ENCODE measurements around the gene GAS6. TPM values are rescaled to one million over a fixed set of nuclear protein-coding genes. Genes with fewer than 3 reads are reported as not detected.
"Not testable (repeated sequence)": the region's sequence is repeated elsewhere in the genome, so short reads cannot be mapped to it uniquely, and the experiment has no call there.

Gene GAS6
- polyA plus RNA-seq, 3 donors, result 32.3 to 151 (median 118) TPM

DNA sequence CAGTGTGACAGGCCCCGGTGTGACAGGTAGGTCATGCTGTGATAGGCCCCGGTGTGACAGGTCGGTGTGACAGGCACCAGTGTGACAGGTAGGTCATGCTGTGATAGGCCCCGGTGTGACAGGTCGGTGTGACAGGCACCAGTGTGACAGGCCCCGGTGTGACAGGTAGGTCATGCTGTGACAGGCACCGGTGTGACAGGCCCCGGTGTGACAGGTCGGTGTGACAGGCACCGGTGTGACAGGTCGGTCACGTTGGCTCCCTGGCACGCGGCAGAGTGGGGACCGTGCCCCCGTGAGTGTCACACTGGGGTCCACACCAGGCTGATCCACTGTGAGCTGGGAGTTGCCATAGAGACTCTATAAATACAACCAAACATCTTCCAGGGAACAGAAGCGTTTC is 29.9 kb downstream of the GAS6 start:
- WGBS, 3 donors, result 94 to 96% (median 94%) methylated on average over 17 of the region's 17 CpGs
- H3K27ac ChIP-seq (ENCODE audit: low read depth, low read length), result not testable (repeated sequence)

DNA sequence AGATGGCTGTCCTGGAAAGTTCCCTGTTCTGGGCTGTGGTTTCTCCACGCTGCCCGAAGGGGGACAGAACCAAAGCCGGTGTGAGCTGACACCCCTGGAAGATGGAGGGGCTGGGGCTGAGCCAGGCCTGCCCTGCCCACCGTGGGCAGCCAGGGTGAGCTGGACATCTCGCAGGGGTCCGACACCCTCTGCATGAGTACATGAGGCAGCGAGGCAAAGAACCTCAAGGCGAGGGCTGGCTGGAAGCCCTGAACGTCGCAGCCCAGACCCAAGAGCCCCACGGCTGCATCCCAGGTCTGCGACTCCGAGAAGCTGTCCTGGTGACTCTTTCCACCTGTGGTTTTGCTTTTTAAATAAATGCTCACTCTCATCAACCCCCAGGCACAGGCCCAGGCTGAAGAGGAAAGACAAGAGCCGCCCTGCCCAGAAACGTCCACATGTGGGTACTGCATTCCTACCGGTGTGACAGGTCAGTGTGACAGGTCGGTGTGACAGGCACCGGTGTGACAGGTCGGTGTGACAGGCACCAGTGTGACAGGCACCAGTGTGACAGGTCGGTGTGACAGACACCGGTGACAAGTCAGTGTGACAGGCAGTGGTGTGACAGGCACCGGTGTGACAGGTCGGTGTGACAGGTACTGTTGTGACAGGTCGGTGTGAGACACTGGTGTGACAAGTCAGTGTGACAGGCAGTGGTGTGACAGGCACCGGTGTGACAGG is 30.6 kb downstream of the GAS6 start:
- WGBS, 3 donors, result 91 to 94% (median 93%) methylated on average over 25 of the region's 25 CpGs
- no peak overlapping the region for H3K27ac ChIP-seq (ENCODE audit: low read depth, low read length)

DNA sequence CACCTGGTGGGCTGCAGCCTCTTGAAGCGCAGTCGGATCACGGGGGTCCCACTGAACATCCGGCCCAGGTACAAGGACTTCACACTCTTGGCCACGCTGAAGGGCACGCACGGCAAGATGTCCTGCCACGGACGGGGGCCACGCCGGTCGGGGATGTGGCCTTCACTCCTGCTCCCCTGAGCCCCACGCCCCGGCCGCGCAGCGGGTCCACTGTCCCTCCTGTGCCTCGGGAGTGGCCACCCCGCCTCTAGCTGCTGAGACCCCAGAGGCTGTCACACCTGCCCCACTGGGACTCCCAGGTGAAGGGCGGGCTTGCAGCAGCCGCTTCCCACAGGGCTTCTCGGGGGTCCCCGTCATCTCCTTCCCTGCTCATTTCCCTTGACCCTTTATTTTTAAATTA is 31.2 kb downstream of the GAS6 start:
- H3K27ac ChIP-seq (ENCODE audit: low read depth, low read length), result no peak overlapping the region
- WGBS, 3 donors, result 96% methylated on average over 16 to 23 of the region's 23 CpGs

DNA sequence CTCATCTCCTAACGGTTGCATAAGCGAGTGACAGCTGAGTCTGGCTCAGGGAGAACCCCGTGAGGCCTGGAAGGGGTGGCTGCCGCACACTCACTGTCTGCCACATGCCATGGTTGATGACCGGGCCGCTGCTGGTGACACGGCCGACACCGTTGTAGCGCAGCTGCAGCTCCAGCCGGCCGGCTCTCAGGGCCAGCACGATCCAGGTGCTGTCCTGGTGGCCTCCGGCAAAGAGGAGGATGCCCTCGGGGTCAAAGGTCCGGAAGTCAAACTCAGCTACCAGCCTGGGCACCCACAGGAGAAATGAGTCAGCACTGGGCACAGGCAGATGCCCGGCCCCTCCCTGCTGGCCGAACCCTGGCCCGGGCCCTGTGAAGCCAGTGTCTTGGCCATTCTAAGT is 31.7 kb downstream of the GAS6 start:
- WGBS, 3 donors, result 91 to 94% (median 92%) methylated on average over 19 of the region's 19 CpGs
- H3K27ac ChIP-seq (ENCODE audit: low read depth, low read length), result no peak overlapping the region

DNA sequence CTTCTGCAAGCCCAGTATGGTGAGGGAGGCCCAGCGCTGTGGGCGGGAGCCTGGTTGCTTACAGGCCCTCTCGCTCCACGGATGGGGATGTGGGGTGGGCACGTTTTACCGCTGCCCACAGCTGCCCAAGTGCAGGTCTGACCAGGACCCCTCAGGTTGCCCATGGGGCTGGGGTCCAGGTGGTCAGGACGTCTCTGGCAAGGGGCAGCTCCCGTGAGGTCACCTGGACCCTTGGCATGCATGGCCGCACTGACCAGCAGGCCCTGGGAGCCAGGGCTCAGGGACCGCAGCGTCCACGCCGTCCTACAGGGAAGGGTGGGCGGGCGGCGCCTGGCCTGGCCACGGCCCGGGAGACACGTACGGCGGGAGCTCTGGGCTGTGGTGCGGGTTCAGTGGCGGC is 32.8 kb downstream of the GAS6 start:
- WGBS, 3 donors, result 92 to 93% (median 92%) methylated on average over 21 to 23 of the region's 23 CpGs

DNA sequence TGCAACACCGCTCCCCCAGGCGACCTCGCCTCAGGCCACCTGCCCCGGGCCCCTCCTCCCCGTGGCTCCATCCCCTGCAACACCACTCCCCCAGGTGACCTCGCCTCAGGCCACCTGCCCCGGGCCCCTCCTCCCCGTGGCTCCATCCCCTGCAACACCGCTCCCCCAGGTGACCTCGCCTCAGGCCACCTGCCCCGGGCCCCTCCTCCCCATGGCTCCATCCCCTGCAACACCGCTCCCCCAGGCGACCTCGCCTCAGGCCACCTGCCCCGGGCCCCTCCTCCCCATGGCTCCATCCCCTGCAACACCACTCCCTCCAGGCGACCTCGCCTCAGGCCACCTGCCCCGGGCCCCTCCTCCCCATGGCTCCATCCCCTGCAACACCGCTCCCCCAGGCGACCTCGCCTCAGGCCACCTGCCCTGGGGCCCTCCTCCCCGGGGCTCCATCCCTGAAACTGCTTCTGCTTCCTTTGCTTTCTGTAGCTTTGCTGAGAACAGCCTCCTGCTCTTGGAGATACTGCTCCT is 33.4 kb downstream of the GAS6 start:
- H3K27ac ChIP-seq (ENCODE audit: low read depth, low read length), result not testable (repeated sequence)
- WGBS, 3 donors, result 91 to 94% (median 92%) methylated on average over 7 to 20 of the region's 22 CpGs

More for the DNA sequence above, 32.8 kb downstream of the GAS6 start:
- H3K27ac ChIP-seq (ENCODE audit: low read depth, low read length), result no peak overlapping the region

DNA sequence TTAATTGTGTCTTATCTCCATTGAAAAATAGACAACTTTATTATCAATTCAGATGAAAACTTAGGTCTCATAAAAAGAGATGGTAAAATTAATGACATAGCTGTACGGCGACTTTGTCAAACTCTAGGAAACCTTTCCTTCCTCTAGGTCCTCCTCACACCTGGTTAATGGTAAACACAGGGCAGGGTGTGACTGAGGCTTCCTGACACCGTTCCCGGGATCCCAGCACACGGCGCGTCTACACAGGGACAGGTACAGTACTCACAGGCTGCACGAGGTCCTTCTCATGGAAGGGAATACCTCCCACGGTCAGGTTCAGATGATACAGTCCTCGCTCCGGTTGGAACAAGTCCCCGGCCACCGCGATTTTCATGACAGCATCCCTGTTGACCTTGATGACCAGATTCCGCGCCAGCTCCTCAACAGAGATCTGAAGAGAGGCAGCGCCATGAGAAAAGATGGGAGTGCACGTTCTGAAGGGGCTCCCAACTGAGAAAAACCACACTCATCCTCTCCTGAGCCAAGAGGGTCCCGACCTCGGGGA is 35.5 kb downstream of the GAS6 start:
- no peak overlapping the region for H3K27ac ChIP-seq (ENCODE audit: low read depth, low read length)
- 94 to 95% (median 95%) methylated on average over 20 of the region's 20 CpGs for WGBS, 3 donors

DNA sequence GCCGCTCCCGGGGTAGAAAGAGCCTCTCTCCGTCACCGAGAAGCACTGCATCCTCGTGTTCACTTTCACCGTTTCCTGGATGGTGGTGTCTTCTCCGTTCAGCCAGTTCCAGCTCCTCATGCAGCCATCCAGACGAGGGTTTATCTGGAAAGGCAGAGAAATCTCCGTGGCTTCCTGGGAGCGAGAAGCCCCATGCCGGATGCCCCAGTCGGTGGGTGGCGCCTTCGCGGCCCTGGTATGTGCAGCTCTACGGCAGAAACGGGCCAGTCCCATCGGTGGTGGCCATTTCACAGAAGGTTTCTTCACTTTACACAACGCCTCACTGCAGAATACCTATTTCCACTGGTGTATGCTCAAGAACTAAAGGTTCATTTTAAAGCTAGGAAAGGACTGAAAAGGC is 36.9 kb downstream of the GAS6 start:
- H3K27ac ChIP-seq (ENCODE audit: low read depth, low read length), result no peak overlapping the region
- WGBS, 3 donors, result 91 to 96% (median 94%) methylated on average over 19 of the region's 19 CpGs

DNA sequence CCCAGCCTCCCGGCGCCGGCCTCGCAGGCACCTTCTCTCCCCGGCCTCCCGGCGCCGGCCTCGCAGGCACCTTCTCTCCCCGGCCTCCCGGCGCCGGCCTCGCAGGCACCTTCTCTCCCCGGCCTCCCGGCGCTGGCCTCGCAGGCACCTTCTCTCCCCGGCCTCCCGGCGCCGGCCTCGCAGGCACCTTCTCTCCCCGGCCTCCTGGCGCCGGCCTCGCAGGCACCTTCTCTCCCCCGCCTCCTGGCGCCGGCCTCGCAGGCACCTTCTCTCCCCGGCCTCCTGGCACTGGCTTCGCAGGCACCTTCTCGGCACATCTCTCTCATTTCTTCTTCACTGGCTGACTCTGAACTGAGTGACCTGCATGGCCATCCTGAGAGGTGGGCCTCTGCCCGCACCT is 37.4 kb downstream of the GAS6 start:
- not testable (repeated sequence) for H3K27ac ChIP-seq (ENCODE audit: low read depth, low read length)
- 92 to 98% (median 93%) methylated on average over 14 to 35 of the region's 35 CpGs for WGBS, 3 donors

DNA sequence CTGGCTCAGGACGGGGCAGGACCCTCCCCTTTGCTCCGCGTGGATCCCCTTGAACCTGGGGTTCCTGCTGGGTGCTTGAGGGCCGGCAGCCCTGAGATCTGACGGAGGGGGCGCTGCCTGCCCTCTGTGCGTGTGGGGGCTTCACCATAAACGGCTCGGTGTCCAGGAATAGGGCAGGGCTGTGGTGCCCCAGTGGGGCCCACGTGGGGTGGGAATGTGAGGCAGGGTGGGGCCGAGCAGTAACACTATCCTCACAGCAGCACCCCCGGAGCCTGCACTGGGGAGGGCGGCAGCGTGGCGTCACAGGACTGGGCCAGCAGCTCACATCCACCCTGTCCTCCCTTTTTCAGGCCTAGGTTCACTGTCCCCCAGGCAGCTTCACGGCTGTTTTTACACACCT is 38.0 kb downstream of the GAS6 start:
- WGBS, 3 donors, result 79 to 87% (median 80%) methylated on average over 16 of the region's 16 CpGs
- no peak overlapping the region for H3K27ac ChIP-seq (ENCODE audit: low read depth, low read length)

DNA sequence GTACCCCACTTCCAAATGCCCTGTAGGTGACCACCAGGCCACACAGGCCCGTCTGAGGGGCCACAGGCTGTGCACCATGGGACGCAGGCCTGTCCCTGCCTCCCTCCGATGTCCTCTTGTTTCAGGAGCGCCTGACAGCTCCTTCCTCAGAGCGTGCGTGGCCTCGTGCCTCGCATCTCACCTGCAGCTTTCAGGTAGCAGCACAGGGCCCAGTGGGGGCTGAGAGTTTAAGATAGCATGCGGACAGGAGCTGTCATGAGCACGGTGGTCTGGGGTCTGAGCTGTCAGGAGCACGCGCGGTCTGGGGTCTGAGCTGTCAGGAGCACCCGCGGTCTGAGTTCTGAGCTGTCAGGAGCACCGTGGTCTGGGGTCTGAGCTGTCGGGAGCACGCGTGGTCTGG is 40.1 kb downstream of the GAS6 start:
- no peak overlapping the region for H3K27ac ChIP-seq (ENCODE audit: low read depth, low read length)
- 82 to 96% (median 94%) methylated on average over 19 of the region's 19 CpGs for WGBS, 3 donors

DNA sequence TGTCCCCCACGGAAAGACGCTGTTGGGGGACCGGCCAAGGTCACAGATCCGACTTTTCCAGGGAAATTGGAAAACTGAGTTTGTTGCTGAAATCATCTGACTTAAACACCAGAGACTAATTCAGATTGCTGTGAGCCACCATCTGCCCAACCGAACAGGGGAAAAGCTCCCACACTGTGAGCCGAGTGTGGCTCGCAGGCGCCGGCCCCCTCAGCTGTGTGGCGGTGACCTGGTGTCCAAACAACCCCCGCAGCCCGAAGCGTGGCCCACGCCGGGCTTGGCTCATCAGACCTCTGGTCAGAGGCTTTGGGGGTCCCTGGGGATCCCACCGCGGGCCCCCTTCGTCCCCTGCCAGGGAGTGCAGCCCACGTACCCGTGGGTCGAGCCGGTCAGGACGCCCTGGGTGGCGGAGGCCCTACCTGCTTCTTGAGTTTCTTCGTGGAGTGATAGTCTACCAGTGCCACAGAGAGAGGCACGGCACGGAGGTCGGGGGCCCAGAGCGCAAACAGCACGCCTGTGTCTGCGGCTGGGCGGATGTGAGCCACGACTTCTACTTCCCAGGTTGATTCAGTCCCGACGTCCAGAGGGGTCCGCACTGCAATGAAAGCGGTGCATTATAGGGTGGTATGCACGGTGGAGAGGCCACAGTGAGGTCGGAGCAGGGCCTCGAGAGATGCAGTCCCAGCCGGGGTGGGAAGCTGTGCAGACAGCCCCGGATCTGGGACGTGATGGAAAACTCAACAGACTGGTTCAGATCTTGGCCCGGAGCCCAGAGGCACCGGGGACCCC is 40.7 kb downstream of the GAS6 start:
- no peak overlapping the region for H3K27ac ChIP-seq (ENCODE audit: low read depth, low read length)
- 89 to 95% (median 92%) methylated on average over 45 of the region's 45 CpGs for WGBS, 3 donors

DNA sequence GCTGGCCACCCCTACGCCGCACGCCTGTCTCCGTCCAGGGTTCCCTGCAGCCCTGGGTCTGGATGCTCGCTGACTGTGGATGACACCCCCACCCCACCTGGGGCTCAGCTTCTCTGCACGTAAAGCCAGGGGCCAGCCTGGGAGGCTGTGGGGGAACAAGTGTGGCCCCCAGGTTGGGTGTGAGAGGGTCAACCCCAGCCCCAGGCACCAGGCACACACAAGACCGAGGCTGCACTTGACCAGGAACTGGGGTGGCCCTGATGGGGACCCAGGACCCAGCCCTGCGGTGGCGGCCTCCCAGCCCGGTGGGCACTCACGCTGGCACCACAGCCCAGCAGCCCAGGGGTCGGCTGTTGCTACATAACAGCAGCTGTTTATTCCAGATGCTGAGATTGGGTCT is 41.6 kb downstream of the GAS6 start:
- no peak overlapping the region for H3K27ac ChIP-seq (ENCODE audit: low read depth, low read length)
- 96 to 98% (median 98%) methylated on average over 12 of the region's 12 CpGs for WGBS, 3 donors

DNA sequence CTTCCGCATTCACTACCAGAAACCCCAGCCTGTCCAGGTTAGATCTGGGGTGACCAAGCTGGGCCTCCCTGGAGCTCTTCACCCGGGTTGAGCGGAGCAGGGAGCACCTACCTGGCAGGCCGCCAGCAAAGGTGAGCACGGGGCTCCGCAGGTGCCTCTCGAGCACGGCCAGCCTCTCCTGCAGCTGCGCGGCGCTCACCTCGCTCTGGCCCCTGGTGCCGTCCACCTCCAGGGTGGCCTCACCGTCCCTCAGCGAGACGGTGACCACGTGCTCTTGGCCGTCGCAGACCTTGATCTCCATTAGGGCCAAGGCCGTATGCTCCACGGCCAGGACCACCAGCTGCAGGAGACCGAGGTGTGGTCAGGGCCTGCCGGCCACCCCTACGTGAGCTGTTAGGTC is 42.0 kb downstream of the GAS6 start:
- WGBS, 3 donors, result 90 to 93% (median 91%) methylated on average over 23 to 24 of the region's 24 CpGs

DNA sequence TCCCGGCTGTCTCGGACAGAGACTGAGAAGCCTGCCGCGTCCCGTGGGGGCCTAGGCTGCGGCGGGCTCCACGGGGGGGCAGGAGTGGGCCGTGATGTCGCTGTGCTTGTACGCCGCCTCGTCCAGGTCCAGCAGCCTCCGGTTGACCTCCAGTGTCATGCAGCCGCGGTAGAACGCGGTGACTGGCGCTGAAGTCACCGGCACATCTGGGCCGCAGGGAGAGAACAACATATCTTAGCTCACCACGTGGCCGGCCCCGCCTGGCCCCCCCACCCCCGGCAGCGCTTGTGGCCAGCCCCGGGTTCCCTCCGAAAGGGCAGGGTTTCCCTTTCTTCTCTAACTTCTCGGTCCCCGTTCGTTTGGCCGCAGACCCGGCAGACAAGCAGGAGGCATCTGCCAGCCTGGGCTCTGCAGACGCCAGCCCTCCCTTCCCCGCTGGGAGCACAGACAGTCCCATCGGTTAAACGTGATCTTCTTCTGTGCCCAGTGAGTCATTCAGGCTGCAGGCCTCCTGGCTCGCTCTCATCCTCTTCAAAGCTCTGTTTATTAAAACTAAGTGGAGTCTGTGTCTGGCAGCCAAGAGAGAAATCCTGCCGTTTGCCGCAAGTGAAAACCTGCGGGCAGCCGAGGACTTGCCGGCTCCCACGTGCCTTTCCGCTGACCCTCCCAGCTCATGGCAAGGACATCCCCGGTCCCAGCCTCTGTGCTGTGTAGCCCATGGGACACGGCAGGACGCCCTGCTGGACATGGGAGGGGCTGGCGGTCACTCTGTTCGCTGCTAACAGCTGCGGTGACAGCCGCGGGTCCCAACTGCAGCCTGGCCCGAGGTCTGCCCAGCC is 42.8 kb downstream of the GAS6 start:
- no peak overlapping the region for H3K27ac ChIP-seq (ENCODE audit: low read depth, low read length)
- WGBS, 3 donors, result 46 to 61% (median 47%) methylated on average over 50 to 54 of the region's 54 CpGs

More for the DNA sequence above, 42.0 kb downstream of the GAS6 start:
- no peak overlapping the region for H3K27ac ChIP-seq (ENCODE audit: low read depth, low read length)

DNA sequence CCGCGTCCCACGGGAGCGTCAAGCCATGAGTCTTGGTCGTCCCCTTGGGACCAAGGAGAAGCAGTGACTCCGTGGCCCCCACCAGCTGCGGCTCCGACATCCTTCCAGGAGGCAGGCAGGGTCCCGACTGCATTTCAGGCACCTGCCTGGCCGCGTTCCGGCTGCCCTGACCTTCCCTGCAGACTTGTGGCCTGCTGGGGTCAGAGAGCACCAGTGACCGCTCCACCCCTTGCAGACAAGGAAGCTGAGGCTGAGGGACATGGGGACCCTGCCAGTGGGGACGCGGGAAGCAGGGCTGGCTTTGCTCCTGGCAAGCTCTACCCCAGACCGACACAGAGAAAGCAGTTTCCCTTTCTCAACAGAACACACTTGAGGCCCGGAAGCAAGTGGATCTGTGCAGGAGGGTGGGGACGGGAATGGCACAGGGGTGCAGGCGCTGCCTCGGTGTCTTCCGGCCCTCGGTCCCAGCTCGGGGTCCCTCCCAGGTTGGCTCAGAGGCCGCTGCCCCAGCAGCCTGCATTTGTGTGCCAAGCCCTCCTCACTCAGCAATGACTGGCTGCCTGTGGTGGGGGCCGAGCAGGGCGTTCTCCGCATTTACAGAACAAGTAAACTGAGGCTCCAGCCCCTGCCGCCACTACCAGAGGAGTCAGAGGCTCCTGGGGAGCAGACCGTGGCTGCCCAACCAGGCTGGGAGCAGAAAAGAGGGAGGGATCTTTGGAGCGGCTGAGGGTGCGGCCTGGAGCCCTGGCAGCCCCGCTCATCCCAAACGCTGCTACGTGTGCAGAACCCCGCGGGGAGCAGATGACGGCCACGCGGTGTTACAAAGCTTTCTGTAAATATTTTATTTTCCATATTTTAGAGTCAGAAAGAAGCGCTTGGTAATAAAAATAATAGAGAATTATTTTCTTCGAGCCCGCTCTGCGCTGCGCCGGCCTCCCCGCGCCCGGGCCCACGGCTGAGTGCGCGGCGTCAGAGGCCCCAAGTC is 43.9 kb downstream of the GAS6 start:
- no peak overlapping the region for H3K27ac ChIP-seq (ENCODE audit: low read depth, low read length)
- WGBS, 3 donors, result 74 to 85% (median 84%) methylated on average over 52 of the region's 52 CpGs

DNA sequence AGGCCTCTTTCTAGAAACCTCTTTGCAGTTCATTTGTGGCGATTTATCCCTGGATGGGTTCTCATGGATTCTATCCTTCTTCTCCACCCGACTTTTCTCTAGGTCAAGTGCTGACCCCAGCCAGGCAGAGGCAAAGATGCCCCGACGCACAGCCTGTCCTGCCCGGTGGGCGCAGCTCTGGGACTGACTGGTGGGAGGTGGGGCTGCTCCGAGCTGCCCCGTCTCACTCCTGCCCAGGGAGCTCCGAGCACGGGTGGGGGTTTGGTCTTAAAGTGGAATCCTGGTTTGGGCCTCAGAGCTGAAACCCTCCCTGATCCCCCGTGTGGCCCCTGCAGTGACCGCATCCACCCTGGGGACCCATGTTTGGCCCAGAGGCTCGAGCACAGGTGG is 44.5 kb downstream of the GAS6 start:
- no peak overlapping the region for H3K27ac ChIP-seq (ENCODE audit: low read depth, low read length)
- WGBS, 3 donors, result 83 to 90% (median 84%) methylated on average over 13 of the region's 13 CpGs

Data from adipose tissue (tissue), 3 donors.